ENCODE measurements around the gene AMT.

DNA sequence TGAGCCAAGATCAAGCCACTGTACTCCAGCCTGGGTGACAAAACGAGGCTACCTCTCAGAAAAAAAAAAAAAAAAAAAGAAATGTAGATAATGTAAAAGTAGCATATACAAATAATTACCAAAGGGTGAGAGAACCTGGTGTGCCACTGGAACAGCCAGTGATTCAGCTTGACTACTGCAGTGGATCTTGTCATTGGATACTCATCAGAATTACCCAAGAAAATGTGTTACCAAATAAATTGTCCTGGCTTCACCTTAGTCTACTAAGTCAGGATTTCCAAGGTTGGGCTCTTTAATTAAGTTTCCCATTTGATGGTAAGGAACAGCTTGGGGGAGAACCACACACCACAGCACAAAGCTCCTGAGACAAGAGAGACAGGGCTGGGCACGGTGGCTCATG is 5.3 kb upstream of the AMT start:
- TF ChIP-seq, protein P1, sequence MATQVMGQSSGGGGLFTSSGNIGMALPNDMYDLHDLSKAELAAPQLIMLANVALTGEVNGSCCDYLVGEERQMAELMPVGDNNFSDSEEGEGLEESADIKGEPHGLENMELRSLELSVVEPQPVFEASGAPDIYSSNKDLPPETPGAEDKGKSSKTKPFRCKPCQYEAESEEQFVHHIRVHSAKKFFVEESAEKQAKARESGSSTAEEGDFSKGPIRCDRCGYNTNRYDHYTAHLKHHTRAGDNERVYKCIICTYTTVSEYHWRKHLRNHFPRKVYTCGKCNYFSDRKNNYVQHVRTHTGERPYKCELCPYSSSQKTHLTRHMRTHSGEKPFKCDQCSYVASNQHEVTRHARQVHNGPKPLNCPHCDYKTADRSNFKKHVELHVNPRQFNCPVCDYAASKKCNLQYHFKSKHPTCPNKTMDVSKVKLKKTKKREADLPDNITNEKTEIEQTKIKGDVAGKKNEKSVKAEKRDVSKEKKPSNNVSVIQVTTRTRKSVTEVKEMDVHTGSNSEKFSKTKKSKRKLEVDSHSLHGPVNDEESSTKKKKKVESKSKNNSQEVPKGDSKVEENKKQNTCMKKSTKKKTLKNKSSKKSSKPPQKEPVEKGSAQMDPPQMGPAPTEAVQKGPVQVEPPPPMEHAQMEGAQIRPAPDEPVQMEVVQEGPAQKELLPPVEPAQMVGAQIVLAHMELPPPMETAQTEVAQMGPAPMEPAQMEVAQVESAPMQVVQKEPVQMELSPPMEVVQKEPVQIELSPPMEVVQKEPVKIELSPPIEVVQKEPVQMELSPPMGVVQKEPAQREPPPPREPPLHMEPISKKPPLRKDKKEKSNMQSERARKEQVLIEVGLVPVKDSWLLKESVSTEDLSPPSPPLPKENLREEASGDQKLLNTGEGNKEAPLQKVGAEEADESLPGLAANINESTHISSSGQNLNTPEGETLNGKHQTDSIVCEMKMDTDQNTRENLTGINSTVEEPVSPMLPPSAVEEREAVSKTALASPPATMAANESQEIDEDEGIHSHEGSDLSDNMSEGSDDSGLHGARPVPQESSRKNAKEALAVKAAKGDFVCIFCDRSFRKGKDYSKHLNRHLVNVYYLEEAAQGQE (IDR thresholded peaks at IDR 0.05; ENCODE audit: insufficient read depth in 1 of 2, low read depth in 2 of 2, low read length in 2 of 2): no peak
- no peak for TF ChIP-seq POLR2AphosphoS5 (IDR thresholded peaks at IDR 0.05; ENCODE audit: low read depth, low read length)
- TF ChIP-seq SIN3A (IDR thresholded peaks at IDR 0.05; ENCODE audit: borderline replicate concordance, insufficient read depth, low read length): no peak

Data from PFSK-1 (cell line).